Fibroblast of upper back skin (primary cell): ENCODE measurements around the gene LIFR.
A peak's percentile ranks its signal among the peaks of the same experiment; 100 is the strongest.
"Not testable (repeated sequence)": the region's sequence is repeated elsewhere in the genome, so short reads cannot be mapped to it uniquely, and the experiment has no call there.

Experiments
- DNase-seq: peaks from one replicate; pipeline ENCODE4 v3.0.0-alpha.2; 2013

Gene LIFR

DNA sequence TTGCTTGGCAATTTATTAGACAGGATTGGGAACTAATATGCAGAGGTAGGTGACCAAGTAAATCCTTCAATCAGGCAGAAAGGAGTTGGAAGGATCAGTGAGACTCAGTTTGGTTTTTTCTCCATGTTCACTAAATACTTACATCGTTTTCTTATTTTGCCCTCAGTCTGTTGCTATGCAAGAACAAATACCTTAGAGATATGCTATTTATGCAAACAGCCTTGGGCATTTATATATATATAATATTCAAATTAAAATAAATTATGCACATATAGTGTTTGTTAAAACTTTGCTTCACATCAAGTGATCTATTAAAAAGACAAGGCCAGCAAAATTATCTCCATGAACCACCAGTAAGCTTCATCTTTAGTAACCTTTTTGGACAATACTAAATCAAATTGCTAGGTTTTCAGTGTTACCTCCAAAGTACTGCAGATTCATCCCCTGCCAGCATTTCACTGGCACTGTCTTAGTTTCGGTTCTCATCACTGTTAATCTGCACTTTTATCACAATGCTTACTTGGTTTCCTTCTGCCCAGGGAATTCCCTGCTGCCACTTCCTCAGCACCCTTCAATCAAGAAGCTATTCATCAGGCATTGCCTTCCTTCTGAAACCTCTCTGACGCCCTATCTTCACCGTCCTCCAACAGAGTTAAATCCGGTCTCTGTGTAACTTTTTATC, 26.0 kb upstream of the LIFR start:
- no peak for DNase-seq

DNA sequence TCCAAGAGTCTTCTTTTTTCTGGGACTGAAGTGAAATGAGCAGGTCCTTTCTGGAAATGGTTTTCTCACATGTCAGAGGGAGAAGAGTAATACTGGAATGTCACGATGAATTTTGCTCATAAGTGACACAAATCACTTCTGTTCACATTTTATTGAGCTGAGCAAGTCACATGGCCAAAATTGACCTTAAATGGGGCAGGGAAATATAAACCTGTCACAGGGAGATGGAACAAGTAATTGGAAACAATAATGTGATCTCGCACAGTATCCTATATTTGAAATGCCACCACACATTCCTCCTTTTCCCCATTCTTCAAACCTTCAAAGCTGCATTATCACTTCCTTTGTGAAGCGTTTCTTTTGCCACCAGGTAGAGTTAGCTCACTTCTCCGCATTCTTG, 25.2 kb upstream of the LIFR start:
- no peak for DNase-seq

DNA sequence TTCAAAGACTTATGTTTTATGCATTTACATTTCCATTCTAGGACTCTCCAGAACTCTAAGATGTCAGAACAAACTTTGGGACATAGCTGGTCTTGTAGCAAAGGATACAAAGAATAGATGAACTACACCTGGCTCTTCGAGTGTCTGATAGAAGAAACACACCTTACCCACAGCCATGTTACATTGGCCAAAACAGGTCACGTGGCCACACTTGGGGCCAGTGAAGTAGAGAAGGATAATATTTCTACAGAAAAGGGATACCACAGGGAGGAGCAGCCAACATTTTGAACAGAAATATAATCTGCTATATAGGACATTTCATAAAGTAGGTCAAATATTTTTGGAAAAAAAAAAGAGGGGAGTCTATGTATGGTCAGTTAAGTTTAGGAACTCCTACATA, 22.7 kb upstream of the LIFR start:
- DNase-seq: no peak

DNA sequence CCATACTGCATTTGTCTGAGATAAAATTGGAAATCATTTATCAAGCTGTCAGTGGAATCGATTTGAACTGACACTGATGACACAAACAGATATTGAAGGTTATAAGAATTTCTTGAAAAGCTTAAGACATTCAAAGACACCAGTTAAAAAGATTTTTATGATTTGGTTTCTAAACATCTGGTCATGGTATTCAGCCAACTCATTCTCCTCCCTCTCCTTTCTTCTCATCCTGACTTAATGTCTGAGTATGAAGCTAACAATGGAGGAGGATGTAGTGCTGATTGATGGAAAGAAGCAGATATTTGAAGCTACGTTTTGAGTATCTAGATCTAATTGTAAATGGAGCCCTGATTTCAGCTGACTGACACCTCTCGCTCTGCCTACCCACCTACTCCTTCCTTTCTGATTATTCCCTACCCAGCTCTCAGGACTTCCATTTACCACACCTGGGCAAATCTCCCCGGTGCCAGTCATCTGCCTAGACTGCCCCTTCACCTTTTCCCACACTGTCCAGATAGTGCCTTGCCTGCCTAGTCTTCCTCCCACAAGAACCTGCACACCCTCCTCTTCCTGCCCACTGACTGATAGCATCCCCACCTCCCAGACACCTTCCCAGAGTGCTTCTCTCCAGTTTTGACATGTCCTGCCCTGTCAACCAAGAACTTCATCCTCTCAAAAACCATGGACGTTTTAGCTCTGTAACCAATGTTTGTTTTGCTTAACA, 20.7 kb upstream of the LIFR start:
- no peak for DNase-seq

DNA sequence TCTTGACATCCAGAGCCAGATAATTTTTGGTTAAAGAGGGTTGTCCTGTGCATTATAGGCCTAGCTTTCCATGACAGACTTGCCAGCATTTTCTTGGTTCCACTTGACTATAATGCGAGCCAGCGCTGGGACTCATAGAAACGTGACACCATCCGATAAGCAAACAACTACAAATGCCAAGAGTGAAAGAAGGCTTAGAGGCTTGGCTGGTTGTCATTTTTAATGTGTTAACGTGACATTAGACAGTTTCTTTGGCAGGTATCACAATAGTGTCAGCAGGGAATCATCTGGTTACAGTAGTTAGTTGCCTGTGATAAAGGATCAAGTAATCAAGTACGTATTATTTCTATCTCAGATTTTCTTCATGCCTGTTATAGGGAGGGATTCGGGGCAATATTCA, 20.0 kb upstream of the LIFR start:
- no peak for DNase-seq

DNA sequence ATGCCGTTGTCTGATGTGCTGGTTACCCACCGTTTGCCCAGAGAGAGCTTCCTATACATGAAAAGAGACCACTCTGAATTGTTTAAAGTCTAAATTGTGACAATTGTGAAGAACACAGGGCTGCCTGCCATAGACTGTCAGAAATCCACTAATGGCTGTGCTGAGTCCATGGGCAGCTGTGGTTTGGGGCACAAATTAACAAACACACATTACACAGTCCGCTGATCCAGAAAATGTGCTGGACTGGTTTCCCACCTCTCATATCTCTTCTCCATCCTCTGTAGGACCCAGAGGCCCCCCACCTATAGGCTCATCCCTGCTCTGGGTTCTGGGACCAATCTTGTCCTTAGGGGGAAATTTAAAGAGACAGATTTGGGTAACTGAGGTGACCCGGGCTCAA, 19.0 kb upstream of the LIFR start:
- no peak for DNase-seq

DNA sequence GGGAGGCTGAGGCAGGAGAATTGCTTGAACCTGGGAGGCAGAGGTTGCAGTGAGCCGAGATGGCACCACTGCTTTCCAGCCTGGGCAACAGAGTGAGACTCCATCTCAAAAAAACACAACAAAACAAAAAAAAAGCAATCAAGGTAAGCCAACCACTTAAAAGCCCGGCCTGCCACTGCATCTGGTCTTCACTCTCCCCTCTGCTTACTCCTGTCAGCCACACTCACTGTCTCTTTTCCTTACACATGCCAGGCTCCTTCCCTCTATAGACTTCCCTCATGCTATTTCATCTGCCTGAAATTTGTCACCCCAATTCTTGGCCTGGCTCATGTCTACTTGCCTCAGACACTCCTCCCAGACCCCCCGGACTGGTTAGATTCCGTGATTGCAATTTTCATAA, 17.6 kb upstream of the LIFR start:
- no peak for DNase-seq

DNA sequence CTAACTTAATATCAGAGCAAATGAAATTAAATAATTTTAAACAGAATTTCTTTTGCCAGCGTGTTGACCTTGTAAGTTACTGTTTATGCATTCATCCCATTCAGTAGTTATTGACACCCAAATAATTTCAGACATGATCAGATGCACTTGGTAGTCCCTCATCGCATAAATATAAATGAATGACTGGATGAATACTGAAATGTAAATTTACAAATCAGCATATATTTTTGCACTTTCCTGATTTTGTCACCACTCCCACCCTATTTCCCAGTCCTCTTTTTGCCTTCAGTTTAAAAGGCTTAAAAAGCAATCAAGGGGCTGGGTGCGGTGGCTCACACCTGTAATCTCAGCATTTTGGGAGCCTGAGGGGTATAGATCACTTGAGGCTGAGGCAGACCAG, 17.1 kb upstream of the LIFR start:
- DNase-seq: no peak

DNA sequence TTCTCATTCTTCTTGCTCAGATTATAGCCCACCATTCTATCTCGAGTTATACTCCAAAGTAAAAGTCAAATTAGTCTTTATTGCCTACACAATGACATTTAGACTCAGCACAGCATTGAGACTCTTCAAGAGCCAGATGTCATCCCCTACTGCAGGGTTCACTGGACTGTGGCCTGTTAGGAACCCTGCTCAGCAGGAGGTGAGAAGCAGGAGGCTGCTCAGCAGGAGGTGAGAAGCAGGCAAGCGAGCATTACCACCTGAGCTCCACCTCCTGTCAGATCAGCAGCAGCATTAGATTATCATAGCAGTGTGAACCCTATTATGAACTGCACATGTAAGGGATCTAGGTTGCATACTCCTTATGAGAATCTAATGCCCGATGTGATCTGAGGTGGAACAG, 12.7 kb upstream of the LIFR start:
- DNase-seq: no peak

DNA sequence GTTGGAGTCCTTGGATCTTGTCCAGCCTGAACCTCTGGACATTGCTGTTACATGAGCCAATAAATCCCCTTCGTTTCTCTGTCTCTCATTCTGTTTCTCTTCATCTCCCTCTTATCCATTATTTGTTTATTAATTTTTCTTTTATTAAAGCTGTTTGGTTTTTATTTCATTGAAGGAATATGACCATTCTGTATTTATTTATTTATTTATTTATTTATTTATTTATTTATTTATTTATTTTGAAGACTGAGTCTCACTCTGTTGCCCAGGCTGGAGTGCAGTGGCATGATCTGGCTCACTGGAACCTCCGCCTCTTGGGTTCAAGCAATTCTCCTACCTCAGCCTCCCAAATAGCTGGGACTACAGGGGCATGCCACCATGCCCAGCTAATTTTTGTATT, 10.9 kb upstream of the LIFR start:
- not testable (repeated sequence) for DNase-seq

DNA sequence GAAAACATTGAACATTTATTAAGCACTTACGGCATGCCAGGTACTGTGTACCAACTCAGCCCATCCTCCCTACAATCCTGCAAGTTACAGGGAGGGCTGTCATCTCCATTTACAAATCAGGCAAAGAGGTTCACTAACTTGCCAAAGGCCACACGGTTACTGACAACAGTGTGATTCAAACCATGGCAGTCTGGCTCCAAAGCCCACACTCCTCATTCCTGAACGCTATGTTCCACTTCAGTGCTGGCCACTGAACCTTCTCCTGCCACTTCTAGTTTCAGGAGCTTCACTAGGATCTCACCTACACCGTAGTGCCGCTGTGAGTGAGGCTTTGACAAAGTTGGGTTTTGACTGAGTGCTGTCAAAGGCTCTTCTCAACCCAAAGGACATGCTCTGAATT, 7.2 kb upstream of the LIFR start:
- DNase-seq: no peak

DNA sequence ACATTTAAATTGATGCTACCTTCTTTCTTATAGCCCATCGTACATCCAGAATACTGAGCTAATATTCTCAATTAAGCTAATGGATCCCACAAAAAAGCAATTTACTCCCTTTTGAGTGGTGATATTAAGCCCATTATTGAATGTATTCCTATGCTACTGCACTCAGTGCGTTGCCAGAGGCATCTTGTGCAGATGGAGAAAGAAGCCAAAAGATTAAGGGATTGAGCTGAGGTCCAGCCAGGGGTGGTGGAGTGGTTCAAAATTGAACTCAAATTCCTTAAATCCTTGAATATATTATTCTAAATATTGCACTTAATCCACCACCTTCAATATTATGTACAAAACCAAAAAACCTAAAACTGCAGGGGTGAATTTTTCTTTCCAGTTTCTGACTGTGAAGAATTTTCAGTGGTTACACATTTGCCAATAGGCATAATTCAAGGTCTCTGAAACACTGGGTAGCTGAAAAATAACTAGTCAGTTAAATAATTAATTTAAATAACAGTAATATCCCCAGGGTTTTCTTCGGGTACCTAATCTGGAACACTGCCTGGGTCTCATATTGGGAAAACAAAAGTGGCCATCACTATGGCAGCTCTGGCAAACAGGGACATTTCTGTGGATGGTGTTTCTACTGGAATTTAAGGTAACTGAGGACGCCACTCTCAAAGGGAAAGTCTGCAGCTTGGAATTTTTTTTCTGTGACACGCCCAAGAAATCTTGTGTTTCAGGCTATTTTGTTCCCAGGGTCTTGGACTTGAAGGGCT, 6.2 kb upstream of the LIFR start:
- DNase-seq: no peak

DNA sequence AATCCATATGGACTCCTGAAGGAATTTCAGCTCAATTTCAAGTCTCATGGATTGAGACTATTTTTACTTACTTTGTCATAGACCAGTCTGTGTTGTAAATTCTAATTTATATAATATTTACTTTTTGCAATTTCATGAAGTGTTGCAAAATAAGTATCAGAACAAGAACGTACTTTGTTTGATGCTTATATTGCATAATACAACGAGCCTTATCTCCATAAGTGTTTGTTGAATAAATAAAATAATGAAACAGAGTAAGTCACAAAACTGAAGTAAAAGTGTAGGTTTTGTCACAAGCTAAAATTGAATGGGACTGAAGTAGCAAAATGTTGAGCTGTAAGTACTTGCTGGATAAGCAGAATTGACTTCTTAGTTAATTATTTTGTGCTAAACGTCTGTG, 3.0 kb upstream of the LIFR start:
- DNase-seq: no peak

DNA sequence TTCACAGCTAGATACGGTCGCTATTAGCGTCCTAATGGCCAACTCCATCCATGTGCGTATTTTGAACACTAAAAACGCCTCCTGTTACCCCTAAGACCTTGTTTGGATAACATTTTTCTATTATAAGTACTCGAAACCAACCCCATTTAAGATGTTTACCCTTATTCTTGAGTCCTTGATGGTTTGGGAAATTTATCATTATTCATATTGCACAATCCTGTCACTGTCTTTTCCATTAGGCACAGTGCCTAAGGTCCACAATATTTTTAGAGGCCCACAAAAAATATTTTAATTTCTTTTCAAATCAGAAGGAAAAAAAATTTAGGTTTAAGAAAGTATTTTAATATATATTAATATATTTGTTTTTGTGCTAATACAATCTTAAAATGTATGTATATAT, 1.3 kb upstream of the LIFR start:
- no peak for DNase-seq

DNA sequence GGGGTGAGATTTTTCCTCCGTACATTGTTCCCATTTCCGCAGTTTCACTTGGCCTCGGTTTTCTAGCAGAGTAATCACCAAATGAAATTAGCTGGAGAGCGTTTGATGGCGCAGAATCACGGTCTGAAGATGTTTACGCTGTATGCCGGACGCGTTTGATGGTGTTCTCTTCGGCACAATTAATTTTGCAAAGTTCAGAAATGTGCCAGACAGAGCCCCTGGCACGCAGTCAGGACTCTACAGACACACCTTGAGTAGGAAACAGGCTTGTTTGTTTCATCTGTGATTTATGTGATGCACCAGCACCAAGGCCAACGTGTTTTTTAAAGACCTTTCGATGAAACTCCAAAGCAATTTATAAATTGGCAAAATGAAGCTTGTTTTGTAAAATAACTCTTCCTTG, 863 bp upstream of the LIFR start:
- DNase-seq: no peak

DNA sequence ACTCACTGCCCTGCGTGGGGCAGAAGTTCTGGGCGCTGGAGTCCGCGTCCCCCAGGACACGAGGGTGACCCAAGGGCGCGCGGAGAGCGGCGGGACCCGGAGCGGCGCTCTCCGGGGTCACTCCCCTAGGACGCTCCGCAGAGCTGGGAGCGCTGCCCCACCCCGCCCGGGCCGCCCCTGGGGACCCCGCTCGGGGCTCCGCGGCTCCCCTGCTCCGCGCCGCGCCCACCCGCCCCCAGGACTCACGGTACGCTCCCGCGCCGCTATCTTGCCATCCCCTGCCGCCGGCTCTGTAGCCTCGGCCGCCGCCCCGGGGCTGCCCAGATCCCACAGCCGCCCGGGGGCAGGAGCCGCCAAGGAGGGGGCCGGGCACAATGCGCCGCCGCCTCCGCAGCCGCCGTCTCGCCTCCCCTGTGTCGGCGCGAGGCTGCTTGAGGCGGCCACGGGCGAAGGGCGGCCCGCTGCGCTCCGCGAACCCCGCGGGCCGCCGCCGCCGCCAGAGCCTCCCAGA, 303 bp downstream of the LIFR start:
- no peak for DNase-seq

DNA sequence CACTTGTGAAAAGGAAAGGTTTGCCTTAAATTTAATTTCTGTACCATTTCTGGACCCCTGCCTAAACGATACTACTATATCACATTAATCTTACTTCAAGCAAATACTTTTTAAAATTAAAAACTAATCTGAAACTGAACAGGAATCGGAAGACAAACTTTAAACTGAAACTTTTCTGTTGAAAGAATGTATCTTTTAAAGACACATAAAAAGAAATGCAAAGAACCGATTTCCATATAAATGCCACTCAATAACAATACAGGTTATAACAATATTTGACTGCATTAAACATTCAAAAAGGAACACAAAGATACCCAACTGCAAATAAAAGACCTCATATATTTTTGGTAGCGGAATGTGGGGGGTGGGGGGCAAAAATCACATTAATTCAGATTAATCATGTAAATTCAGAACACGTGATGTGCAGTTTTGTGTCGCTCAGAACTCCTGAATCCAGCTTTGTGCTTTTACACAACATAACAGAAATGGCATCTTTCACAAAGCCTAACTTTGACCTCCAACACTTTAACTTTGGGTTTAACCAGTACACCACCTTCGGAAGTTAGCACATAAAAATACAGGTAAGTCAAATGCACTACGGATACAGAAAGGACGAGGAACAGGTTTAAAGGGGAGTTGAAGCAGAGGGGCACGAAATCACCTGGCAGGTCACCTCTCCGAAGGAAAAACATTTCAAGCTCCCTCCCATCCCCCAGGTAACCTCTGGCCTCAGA, 925 bp downstream of the LIFR start:
- no peak for DNase-seq

DNA sequence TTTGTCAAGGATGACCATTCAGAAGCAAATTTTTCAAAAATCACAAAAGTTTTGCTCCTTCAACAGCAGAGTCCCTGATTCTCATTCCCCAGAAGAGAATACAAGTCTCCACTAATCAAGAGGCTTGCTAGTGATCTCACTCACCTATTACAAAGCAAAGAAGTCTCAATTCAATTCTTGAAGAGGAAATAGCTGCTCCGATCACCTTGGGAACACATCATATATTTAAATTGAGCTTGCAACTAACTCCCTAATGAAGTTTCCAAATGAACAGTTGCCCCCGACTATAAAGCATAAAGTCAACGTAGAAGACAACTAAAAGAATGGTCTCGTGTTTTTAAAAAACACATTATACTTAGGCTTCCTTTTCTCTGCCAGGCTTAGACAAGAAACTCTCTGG, 1.6 kb downstream of the LIFR start:
- DNase-seq: no peak

DNA sequence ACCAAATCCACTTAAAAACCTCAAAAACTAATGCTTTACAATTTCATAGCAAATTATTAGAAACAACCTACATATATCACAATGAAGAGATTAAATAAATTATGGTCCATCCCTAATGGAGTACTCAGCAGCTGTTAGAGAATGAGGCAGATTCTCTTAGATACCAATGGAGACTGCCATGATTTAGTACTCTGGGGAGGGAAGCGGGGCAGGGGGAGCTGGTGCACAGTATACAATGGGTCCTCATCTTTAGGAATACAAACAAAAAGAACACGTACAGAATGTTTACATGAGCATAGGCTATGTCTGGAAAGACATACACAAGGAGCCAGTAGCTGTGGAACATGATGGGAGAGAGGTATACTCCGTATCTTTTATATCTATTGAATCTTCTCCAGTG, 2.0 kb downstream of the LIFR start:
- DNase-seq: no peak

DNA sequence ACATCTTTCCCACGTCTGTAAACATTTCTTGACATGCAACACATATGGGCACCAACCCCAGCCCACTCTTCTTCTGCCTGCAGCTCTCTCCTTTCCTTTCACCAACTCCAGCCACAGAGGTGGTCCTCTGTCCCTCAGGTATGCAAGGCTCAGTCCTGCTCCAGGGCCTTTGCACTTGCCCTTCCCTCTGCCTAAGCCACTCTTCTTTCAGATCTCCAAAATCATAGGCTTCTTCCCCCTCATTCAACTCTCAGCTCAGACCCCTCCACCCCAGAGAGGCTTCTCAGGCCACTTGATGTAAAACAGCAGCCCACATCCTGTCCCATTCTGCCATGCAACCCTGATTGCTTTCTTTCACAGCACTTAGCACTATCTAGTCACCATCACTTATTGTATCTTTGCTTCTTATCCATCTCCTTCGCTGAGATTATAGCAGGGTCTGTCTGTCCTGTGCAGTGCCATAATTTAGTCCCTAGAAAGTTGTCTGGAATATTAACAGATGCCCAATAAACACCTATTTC, 3.4 kb downstream of the LIFR start:
- no peak for DNase-seq

DNA sequence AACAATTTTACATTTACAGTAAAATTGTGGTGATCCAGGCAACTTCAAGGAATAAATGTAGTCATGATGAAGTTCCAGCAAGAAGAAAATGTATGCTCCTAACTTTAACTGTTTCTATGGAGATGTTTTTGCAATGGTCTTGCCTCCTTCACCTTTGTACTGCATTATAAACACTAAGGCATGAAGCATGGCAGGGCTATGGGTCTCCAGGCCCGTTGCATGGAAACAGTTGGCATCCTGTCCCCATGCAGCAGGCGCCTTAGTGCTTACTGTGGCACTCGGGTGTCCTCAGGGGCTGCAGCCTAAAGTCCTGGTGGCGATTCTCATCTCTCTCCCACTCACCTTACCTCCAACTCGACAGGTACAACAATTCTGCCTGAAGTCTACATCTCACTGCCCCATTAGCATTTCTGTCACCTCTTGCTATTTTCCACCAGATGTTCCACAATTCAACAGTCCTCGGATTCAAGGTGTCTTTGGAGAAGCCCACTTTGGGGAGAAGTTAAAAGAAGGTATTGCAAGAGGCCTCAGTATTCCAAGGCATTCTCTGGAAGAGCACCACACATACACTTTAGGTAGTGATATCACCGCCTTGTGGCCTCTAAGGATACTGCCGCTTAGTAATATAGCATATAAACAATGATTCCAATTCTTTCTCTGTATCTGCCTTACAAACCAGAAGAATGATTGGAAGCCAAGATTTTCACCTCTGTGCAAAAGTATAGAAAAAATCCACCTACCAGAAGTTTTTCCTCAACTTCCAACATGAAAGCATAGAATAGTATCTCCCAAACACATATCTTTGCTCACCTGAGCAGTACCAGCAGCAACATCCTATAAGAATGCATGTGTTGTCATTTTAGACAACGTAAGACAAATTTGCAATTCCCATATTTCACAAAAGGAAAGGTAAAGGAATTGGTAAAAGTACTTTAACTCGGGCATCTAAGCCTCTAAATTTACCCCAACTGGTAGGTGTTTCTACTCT, 5.1 kb downstream of the LIFR start:
- peak; percentile 67 for DNase-seq
